PC-3 (cell line): ENCODE results near the gene NKD2. TPM values are rescaled to one million over a fixed set of nuclear protein-coding genes. Genes with fewer than 3 reads are reported as not detected.

ENCODE experiments used
- ATAC-seq: fragments of 200-7000 bp; cut with Tn5 transposase; 2 replicates; pipeline ENCODE4 v1.9.1; 2020; ENCODE audit warnings: mild to moderate bottlenecking, moderate library complexity
- BruUV-seq: library from RNA; stranded (reverse); fragments of 400-500 nt; replicated peaks from 2 replicates; lab custom pipeline; 2021; lab: Mats Ljungman, UMichigan
- CTCF ChIA-PET: fragments of 300-600 bp; sonication (Branson Sonifier 250); formaldehyde crosslinking; loops from one replicate; lab custom pipeline; 2022; ENCODE audit warnings: antibody characterized with exemption; lab: Charles Lee
- POLR2A ChIA-PET: fragments of 300-600 bp; sonication (Branson Sonifier 250); formaldehyde crosslinking; loops from one replicate; lab custom pipeline; 2022; ENCODE audit warnings: antibody characterized with exemption; ENCODE audit not compliant: unreplicated experiment; lab: Charles Lee
- DNase-seq: peaks from one replicate; pipeline ENCODE4 v3.0.0-alpha.2; 2015
- H2AFZ ChIP-seq: fragments of 300-600 bp; sonication (generic); 2 replicates; pipeline ENCODE4 v1.6.0; 2016; ENCODE audit warnings: antibody characterized with exemption, low read length
- H3F3A ChIP-seq: fragments of 300-600 bp; sonication (generic); one replicate; pipeline ENCODE4 v1.6.0; 2017; ENCODE audit warnings: antibody characterized with exemption, low read length, control low read depth, mild to moderate bottlenecking; ENCODE audit not compliant: unreplicated experiment
- H3K27ac ChIP-seq: fragments of 300-600 bp; sonication (generic); 2 replicates; pipeline ENCODE4 v1.5.1; 2016; ENCODE audit warnings: mild to moderate bottlenecking, low read length
- H3K27me3 ChIP-seq: fragments of 300-600 bp; sonication (generic); 2 replicates; pipeline ENCODE4 v1.6.1; 2016; ENCODE audit warnings: low read length, mixed read lengths
- H3K36me3 ChIP-seq: fragments of 300-600 bp; sonication (generic); 2 replicates; pipeline ENCODE4 v1.6.1; 2016; ENCODE audit warnings: low read depth, mixed run types, low read length, mixed read lengths
- H3K4me1 ChIP-seq: fragments of 300-600 bp; sonication (generic); 2 replicates; pipeline ENCODE4 v1.5.1; 2016; ENCODE audit warnings: low read length; ENCODE audit not compliant: insufficient read depth
- H3K4me2 ChIP-seq: fragments of 300-600 bp; sonication (generic); 2 replicates; pipeline ENCODE4 v1.6.0; 2016; ENCODE audit warnings: low read length
- H3K4me3 ChIP-seq: fragments of 300-600 bp; sonication (generic); 2 replicates; pipeline ENCODE4 v1.5.1; 2016; ENCODE audit warnings: mild to moderate bottlenecking, low read length, mixed read lengths
- H3K79me2 ChIP-seq: fragments of 300-600 bp; sonication (generic); 2 replicates; pipeline ENCODE4 v1.6.1; 2017; ENCODE audit warnings: low read length, mixed read lengths
- H3K9ac ChIP-seq: fragments of 300-600 bp; sonication (generic); 2 replicates; pipeline ENCODE4 v1.6.0; 2016; ENCODE audit warnings: mild to moderate bottlenecking, low read length
- H3K9me2 ChIP-seq: fragments of 300-600 bp; sonication (generic); replicated peaks from 2 replicates; pipeline ENCODE4 v1.6.1; 2016; ENCODE audit warnings: mixed run types, low read length, mixed read lengths
- H3K9me3 ChIP-seq: fragments of 300-600 bp; sonication (generic); 2 replicates; pipeline ENCODE4 v1.6.1; 2016; ENCODE audit warnings: low read length, mixed read lengths
- H4K20me1 ChIP-seq: fragments of 300-600 bp; sonication (generic); 2 replicates; pipeline ENCODE4 v1.6.1; 2016; ENCODE audit warnings: low read length, mixed read lengths
- CTCF ChIP-seq: fragments of 300-600 bp; sonication (generic); conservative IDR thresholded peaks from 2 replicates; pipeline ENCODE4 v1.5.1; 2017; ENCODE audit warnings: antibody characterized with exemption, low read depth, mild to moderate bottlenecking, low read length
- EZH2 ChIP-seq: fragments of 300-600 bp; sonication (generic); IDR thresholded peaks from one replicate; pipeline ENCODE4 v1.6.1; 2017; ENCODE audit warnings: antibody characterized with exemption, mild to moderate bottlenecking, low read length; ENCODE audit not compliant: unreplicated experiment
- EZH2phosphoT487 ChIP-seq: fragments of 300-600 bp; sonication (generic); IDR thresholded peaks from 2 replicates; pipeline ENCODE4 v1.6.1; 2018; ENCODE audit warnings: mild to moderate bottlenecking, antibody characterized with exemption, low read length, borderline replicate concordance
- intact Hi-C: fragments of 100-400 bp; cut with micrococcal nuclease; formaldehyde crosslinking; loops from 2 replicates; pipeline ENCODE4 v1.9.0; 2023
- total RNA-seq: library from RNA; depleted of rRNA; stranded (reverse); fragments of >200 nt; gene quantifications from 2 replicates; pipeline ENCODE4 v1.2.3, GENCODE V29; 2014

Gene NKD2
- total RNA-seq, 1 experiment from 2014 or later: 1.6 TPM

GRCh38 chr5:981456-981855, 27.1 kb upstream of the NKD2 start:
- BruUV-seq: no TSS peak
- POLR2A ChIA-PET: no interaction called here
- no peaks in the 10 kb centered on the region for H3K79me2 ChIP-seq
- CTCF ChIA-PET: no interaction called here
- no peaks in the 10 kb centered on the region for H3K4me1 ChIP-seq
- peaks cover 25% of the 10 kb centered on the region for H3K27me3 ChIP-seq
- no peaks in the 10 kb centered on the region for H3F3A ChIP-seq
- no peak overlapping the region for H3K4me3 ChIP-seq
- no peak overlapping the region for H3K9ac ChIP-seq
- intact Hi-C loops: no loop called here
- DNase-seq (no peak), ATAC-seq (no peak)
- H3K36me3 ChIP-seq: no peaks in the 10 kb centered on the region
- H3K27ac ChIP-seq: no peak overlapping the region
- H4K20me1 ChIP-seq: no peaks in the 10 kb centered on the region
- no peak for TF ChIP-seq EZH2phosphoT487
- TF ChIP-seq EZH2: no peak
- TF ChIP-seq CTCF: no peak
- H2AFZ ChIP-seq: no peak overlapping the region
- H3K4me2 ChIP-seq: no peak overlapping the region
- H3K9me2 ChIP-seq: no peaks in the 10 kb centered on the region
- H3K9me3 ChIP-seq: no peaks in the 10 kb centered on the region

- Histone ChIP-seq H3F3A (no peaks in the 10 kb centered on the region), H3K4me3 (no peak overlapping the region), H3K4me1 (no peaks in the 10 kb centered on the region), H3K9ac (no peak overlapping the region), H3K9me3 (no peaks in the 10 kb centered on the region), H3K27me3 (peaks cover 36% of the 10 kb centered on the region), H3K9me2 (no peaks in the 10 kb centered on the region), H2AFZ (no peak overlapping the region), H3K36me3 (no peaks in the 10 kb centered on the region), H3K27ac (no peak overlapping the region), H3K79me2 (no peaks in the 10 kb centered on the region), H3K4me2 (no peak overlapping the region), H4K20me1 (no peaks in the 10 kb centered on the region)
- ChIA-PET POLR2A (no interaction called here), CTCF (no interaction called here)
- BruUV-seq: no TSS peak
- intact Hi-C loops: no loop called here
- ATAC-seq (peak; percentile 68), DNase-seq (peak; percentile 23)
- TF ChIP-seq EZH2phosphoT487: no peak
- TF ChIP-seq CTCF: peak; percentile 71
These were observed 26.0 kb upstream of the NKD2 start for GRCh38 chr5:982377-983237.

- Histone ChIP-seq H3K27me3 (peaks cover 42% of the 10 kb centered on the region), H3K9ac (no peak overlapping the region), H3K79me2 (no peaks in the 10 kb centered on the region), H4K20me1 (no peaks in the 10 kb centered on the region), H3K36me3 (no peaks in the 10 kb centered on the region), H3K4me2 (no peak overlapping the region), H3K4me3 (no peak overlapping the region), H3K4me1 (no peaks in the 10 kb centered on the region), H2AFZ (no peak overlapping the region), H3K9me2 (no peaks in the 10 kb centered on the region), H3F3A (no peaks in the 10 kb centered on the region), H3K9me3 (no peaks in the 10 kb centered on the region), H3K27ac (no peak overlapping the region)
- intact Hi-C loops: no loop called here
- BruUV-seq: no TSS peak
- TF ChIP-seq EZH2phosphoT487 (no peak), EZH2 (no peak), CTCF (no peak)
- no peak for ATAC-seq
- ChIA-PET CTCF (no interaction called here), POLR2A (no interaction called here)
- no peak for DNase-seq
These were observed 25.4 kb upstream of the NKD2 start for GRCh38 chr5:983238-983524.
